Esophagus muscularis mucosa (tissue), 4 donors: ENCODE results near the gene PCSK4. TPM values are rescaled to one million over a fixed set of nuclear protein-coding genes. Genes with fewer than 3 reads are reported as not detected.
"Not testable (repeated sequence)": the region's sequence is repeated elsewhere in the genome, so short reads cannot be mapped to it uniquely, and the experiment has no call there.

ENCODE experiments used
- DNase-seq: peaks from one replicate; pipeline ENCODE4 v3.0.0-alpha.2; 2017; ENCODE audit errors: extremely low spot score
- H3K27ac ChIP-seq, 4 donors: fragments of 200-600 bp; sonication (generic); replicated peaks in 1 of 4; 1 replicate in 3 of 4; 2 replicates in 1 of 4; pipeline ENCODE4 v1.5.1; 2016 to 2019; ENCODE audit warnings: mild to moderate bottlenecking in 1 of 4
- H3K27me3 ChIP-seq, 4 donors: fragments of 200-600 bp; sonication (generic); one replicate each; pipeline versions ENCODE4 v1.5.1 to v1.6.0; 2016 to 2019
- H3K36me3 ChIP-seq, 4 donors: fragments of 200-600 bp; sonication (generic); one replicate each; pipeline ENCODE4 v1.5.1; 2016 to 2019
- H3K4me1 ChIP-seq, 4 donors: fragments of 200-600 bp; sonication (generic); one replicate each; pipeline ENCODE4 v1.5.1; 2016 to 2019
- H3K4me3 ChIP-seq, 4 donors: fragments of 200-600 bp; sonication (generic); 1 replicate in 2 of 4; 2 replicates in 2 of 4; pipeline ENCODE4 v1.5.1; 2016 to 2019; ENCODE audit warnings: mild to moderate bottlenecking in 4 of 4, moderate library complexity in 1 of 4
- H3K9me3 ChIP-seq, 4 donors: fragments of 200-600 bp; sonication (generic); 1 replicate in 3 of 4; 2 replicates in 1 of 4; pipeline ENCODE4 v1.5.1; 2016 to 2019
- EP300 ChIP-seq: sonication (generic); formaldehyde crosslinking; IDR thresholded peaks from one replicate; pipeline ENCODE4 v1.6.1; 2017; ENCODE audit warnings: antibody characterized with exemption
- POLR2A ChIP-seq: fragments of 450-650 bp; IDR thresholded peaks from one replicate; pipeline ENCODE4 v1.6.1; 2017; ENCODE audit warnings: antibody characterized with exemption, moderate library complexity, mild to moderate bottlenecking, low read depth
- POLR2AphosphoS5 ChIP-seq, 2 donors: sonication (generic); formaldehyde crosslinking; IDR thresholded peaks; one replicate each; pipeline ENCODE4 v1.6.1; 2017; ENCODE audit warnings: antibody characterized with exemption in 2 of 2
- WGBS: methylation state at CpG from one replicate; pipeline ENCODE4 v1.1.5; 2018; 5-methylcytosine and 5-hydroxymethylcytosine counted together
- intact Hi-C: fragments of 100-400 bp; cut with DNase I; formaldehyde crosslinking; loops from one replicate; pipeline ENCODE4 v1.15.1; 2023
- total RNA-seq, 4 donors: library from RNA; depleted of rRNA; stranded (reverse); fragments of >200 nt; gene quantifications; one replicate each; pipeline versions ENCODE4 v1.1.0 to v1.2.1, GENCODE V29; 2016
- TF ChIP-seq, protein P1 (sequence below), 3 experiments: fragments of 200-600 bp in 2 of 3; fragments of 450-650 bp in 1 of 3; sonication (generic) in 2 of 3; IDR thresholded peaks; one replicate each; pipeline ENCODE4 v1.5.1; 2017 to 2019; ENCODE audit warnings: antibody characterized with exemption in 3 of 3, mild to moderate bottlenecking in 2 of 3, moderate library complexity in 1 of 3

PCSK4 gene
- total RNA-seq, result 1 to 10 TPM; 1.9 to 5.4 (median 3.3) TPM

DNA sequence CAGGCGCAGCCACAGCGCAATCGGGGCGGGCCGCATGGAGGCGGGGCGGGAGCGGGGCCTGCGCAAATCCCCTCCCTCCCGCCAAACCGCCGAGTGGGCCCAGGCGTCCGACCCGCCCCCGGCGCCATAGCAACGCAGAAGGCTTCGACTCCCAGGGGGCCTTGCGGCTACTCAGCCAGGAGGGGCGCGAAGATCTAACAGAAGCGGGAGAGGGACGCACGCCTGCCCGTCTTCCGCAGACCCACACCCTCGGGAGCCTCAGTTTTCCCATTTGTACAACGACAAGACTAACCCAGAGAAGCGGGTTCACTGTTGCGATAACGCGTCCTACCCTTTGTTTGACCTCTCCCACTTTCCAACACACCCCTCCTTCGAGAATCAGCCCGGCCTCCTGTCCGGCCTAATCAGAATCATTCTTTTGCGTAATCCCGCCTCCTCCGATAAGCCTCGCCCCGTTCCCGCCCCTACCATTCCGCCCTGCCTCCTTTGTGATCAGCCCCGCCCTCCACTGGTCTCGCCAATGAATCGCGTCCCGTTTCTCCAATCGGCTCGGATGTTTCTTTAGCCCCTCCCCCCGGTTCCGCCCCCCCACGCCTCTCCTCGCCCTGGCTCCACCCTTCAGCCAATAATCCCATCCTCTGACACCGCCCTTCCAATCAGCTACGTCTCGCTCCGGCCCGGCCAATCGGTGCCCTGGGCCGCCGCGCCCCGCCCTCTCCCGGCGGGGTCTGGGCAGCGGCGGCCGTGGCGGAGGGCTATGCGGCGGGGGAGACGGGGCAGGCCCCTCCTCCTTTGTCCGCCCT lies at the start of gene PCSK4:
TSS of gene PCSK4 (minus strand) at position 40 of the 803 bp plus-strand sequence. CDS start at position 36, 4 bp downstream.
- H3K36me3 ChIP-seq, result no peaks in the 10 kb centered on the region
- TF ChIP-seq POLR2A, result no peak
- TF ChIP-seq EP300, result no peak
- TF ChIP-seq POLR2AphosphoS5 (IDR thresholded peaks at IDR 0.05), result peak; percentile 54 to 78
- TF ChIP-seq, protein P1, sequence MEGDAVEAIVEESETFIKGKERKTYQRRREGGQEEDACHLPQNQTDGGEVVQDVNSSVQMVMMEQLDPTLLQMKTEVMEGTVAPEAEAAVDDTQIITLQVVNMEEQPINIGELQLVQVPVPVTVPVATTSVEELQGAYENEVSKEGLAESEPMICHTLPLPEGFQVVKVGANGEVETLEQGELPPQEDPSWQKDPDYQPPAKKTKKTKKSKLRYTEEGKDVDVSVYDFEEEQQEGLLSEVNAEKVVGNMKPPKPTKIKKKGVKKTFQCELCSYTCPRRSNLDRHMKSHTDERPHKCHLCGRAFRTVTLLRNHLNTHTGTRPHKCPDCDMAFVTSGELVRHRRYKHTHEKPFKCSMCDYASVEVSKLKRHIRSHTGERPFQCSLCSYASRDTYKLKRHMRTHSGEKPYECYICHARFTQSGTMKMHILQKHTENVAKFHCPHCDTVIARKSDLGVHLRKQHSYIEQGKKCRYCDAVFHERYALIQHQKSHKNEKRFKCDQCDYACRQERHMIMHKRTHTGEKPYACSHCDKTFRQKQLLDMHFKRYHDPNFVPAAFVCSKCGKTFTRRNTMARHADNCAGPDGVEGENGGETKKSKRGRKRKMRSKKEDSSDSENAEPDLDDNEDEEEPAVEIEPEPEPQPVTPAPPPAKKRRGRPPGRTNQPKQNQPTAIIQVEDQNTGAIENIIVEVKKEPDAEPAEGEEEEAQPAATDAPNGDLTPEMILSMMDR (IDR thresholded peaks at IDR 0.05), result peak in 1 of 3 experiments; percentile 34
- peaks cover 17 to 21% (median 19%) of the 10 kb centered on the region in 4 donors for H3K4me1 ChIP-seq
- intact Hi-C loops, result no loop called here
- under 1% methylated on average over 30 of the region's 74 CpGs for WGBS
- peak within 1 kb of the TSS; percentile 56 to 75 (median 60) for H3K4me3 ChIP-seq
- H3K27ac ChIP-seq, result peak within 1 kb of the TSS; percentile 76 to 85 (median 82)
- no peaks in the 10 kb centered on the region for H3K9me3 ChIP-seq
- peaks cover 0 to 20% (median 0%) of the 10 kb centered on the region in 4 donors for H3K27me3 ChIP-seq
- peak; percentile 100 for DNase-seq

DNA sequence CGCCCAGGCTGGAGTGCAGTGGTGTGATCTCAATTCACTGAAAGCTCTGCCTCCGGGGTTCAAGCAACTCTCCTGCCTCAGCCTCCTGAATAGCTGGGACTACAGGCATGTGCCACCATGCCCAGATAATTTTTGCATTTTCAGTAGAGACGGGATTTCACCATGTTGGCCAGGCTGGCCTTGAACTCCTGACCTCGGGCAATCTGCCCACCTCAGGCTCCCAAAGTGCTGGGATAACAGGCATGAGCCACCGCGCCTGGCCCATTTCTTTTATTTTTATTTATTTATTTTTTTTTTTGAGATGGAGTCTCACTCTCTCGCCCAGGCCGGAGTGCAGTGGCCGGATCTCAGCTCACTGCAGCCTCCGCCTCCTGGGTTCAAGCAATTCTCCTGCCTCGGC lies 49.6 kb upstream of the PCSK4 start:
- DNase-seq, H3K36me3 ChIP-seq, H3K4me3 ChIP-seq, H3K9me3 ChIP-seq, intact Hi-C loops: not testable (repeated sequence)
- Histone ChIP-seq H3K27ac (peak overlapping the region in 2 of 4 donors; percentile 51 to 53), H3K4me1 (peaks cover 8 to 21% (median 18%) of the 10 kb centered on the region in 4 donors), H3K27me3 (peaks cover 0 to 16% (median 0%) of the 10 kb centered on the region in 4 donors)
- 86% methylated on average over 11 of the region's 11 CpGs for WGBS

DNA sequence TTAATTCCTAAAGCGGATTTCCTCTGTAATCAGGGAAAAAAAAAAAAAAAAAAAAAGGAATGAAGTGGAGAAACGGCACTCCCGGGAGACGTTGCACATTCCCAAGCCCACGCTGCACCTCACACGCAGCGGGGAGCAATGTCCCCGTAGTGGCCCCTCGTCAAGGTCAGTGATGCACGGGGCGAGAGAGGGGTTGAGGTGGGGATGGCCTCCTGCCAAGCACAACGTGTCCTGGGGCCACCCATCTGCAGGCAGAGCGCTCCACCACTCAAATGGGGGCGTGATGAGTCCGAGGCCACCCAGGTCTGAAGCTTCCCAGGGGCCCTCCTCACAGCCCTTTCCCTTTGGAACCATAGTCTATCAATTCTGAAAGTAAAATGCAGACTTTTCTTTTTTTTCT lies 48.8 kb upstream of the PCSK4 start:
- peaks cover 8 to 21% (median 18%) of the 10 kb centered on the region in 4 donors for H3K4me1 ChIP-seq
- H3K4me3 ChIP-seq, result no peak overlapping the region
- 41% methylated on average over 15 of the region's 15 CpGs for WGBS
- intact Hi-C loops, result no loop called here
- no peak overlapping the region for H3K27ac ChIP-seq
- no peak for DNase-seq
- TF ChIP-seq POLR2AphosphoS5 (IDR thresholded peaks at IDR 0.05) (no peak), POLR2A (no peak), EP300 (no peak)
- TF ChIP-seq, protein P1 (IDR thresholded peaks at IDR 0.05), result no peak
- H3K27me3 ChIP-seq, result peaks cover 0 to 16% (median 0%) of the 10 kb centered on the region in 4 donors
- H3K36me3 ChIP-seq, result no peaks in the 10 kb centered on the region
- H3K9me3 ChIP-seq, result no peaks in the 10 kb centered on the region

DNA sequence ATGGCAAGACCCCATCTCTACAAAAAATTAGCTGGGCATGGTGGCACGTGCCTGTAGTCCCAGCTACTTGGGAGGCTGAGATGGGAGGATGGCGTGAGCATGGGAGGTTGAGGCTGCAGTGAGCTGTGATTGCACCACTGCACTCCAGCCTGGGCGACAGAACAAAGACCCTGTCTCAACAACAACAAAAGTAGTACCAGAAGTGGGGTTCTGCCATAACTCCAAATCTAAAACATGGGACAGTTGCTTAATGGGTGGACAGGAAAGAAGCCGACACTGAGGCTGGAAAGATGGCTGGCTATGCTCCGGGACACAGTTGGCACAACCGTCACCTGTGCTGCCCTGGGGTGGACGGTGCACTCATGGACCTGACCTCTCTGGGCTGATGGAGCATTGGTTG lies 45.5 kb upstream of the PCSK4 start:
- H3K4me3 ChIP-seq, H3K9me3 ChIP-seq, H3K27ac ChIP-seq, DNase-seq, H3K36me3 ChIP-seq, intact Hi-C loops: not testable (repeated sequence)
- Histone ChIP-seq H3K4me1 (peaks cover 8 to 19% (median 16%) of the 10 kb centered on the region in 4 donors), H3K27me3 (peaks cover 0 to 43% (median 0%) of the 10 kb centered on the region in 4 donors)
- WGBS, result 93% methylated on average over 7 of the region's 7 CpGs

DNA sequence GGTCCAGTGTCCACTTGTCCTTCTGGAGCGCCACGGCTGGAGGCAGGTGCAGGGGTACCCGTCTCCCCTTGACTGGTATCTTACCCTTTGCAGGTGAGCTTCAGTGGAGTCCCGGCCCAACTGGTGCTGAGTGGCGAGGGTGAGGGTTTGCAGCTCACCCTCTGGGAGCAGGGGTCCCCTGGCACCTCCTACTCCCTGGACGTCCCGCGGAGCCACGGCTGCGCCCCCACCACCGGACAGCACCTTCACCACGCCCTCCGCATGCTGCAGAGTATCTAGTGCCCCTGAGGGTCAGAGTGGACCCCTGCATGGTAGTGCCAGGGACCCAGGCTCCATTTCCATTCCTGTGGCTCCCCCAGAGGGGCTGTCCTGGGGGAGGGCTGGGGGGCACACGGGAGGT lies 44.8 kb upstream of the PCSK4 start:
- TF ChIP-seq EP300 (no peak), POLR2AphosphoS5 (IDR thresholded peaks at IDR 0.05) (no peak), POLR2A (no peak)
- TF ChIP-seq, protein P1 (IDR thresholded peaks at IDR 0.05), result no peak
- 82% methylated on average over 12 of the region's 14 CpGs for WGBS
- intact Hi-C loops, result no loop called here
- Histone ChIP-seq H3K36me3 (no peaks in the 10 kb centered on the region), H3K4me3 (no peak overlapping the region), H3K27me3 (peaks cover 0 to 47% (median 0%) of the 10 kb centered on the region in 4 donors), H3K4me1 (peaks cover 5 to 12% (median 9%) of the 10 kb centered on the region in 4 donors), H3K27ac (no peak overlapping the region), H3K9me3 (no peaks in the 10 kb centered on the region)
- DNase-seq, result no peak
